NCI-H1694 treated with DMSO at 0.1 percent for 48 hours (cell line): ENCODE measurements around the gene C1QL4.
"Not testable (repeated sequence)": the region's sequence is repeated elsewhere in the genome, so short reads cannot be mapped to it uniquely, and the experiment has no call there.

Experiments
- DNase-seq: peaks from one replicate; lab custom pipeline; 2025; lab: John Stamatoyannopoulos, UW

Gene C1QL4

DNA sequence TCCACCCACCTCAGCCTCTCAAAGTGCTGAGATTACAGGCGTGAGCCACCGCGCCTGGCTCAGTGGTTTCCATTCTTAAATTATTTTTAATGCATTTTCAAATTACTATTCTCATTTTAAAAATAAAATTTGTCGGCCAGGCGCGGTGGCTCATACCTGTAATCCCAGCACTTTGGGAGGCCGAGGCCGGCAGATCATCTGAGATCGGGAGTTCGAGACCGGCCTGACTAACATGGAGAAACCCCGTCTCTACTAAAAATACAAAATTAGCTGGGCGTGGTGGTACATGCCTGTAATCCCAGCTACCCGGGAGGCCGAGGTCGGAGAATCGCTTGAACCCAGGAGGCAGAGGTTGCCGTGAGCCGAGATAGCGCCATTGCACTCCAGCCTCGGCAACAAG is 3.2 kb downstream of the C1QL4 start:
- not testable (repeated sequence) for DNase-seq

DNA sequence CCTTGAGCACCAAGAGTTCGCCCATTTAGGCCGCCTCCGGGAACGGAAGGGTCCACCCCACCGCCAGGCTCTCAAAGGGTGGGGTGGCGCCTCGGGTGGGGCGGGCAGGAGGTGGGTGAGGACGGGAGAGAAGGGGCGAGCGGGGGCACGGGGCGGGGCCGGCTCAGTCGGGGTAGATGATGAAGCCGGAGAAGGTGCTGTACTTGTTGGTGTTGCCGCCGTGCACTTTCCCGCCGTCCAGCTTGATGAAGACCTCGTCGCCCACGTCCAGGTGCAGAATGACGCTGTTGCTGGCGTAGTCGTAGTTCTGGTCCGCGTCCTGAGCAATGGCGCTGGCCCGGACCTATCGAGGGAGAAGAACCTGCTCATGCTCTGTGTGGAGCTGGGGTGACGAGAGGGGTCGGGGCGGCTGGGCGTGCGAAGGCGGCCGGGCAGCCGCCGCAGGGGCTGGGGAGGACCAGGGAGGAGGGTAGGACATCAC is 4.1 kb downstream of the C1QL4 start:
- no peak for DNase-seq

GRCh38 chr12:49332441-49332861 is 4.5 kb downstream of the C1QL4 start:
- no peak for DNase-seq

GRCh38 chr12:49331380-49332222 is 5.4 kb downstream of the C1QL4 start:
- no peak for DNase-seq

DNA sequence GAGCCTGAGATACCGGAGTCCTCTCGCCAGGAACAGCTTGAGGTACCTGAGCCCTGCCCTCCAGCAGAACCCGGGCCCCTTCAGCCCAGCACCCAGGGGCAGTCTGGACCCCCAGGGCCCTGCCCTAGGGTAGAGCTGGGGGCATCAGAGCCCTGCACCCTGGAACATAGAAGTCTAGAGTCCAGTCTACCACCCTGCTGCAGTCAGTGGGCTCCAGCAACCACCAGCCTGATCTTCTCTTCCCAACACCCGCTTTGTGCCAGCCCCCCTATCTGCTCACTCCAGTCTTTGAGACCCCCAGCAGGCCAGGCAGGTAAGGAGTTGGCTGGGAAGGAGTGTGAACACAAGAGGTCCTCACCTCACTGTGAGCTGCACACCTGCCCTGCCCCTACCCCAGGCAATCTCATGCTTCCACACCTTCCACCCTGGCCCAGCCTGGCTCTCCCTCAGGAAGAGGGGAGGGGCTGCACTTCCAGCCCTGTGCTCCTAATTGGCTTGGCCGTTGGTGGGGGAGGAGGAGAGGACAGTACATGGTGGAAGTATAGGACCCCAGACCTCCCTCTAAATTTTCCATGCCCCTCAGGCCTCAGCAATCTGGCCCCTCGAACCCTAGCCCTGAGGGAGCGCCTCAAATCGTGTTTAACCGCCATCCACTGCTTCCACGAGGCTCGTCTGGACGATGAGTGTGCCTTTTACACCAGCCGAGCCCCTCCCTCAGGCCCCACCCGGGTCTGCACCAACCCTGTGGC is 6.2 kb downstream of the C1QL4 start:
- DNase-seq: no peak

- DNase-seq: no peak
Observed at GRCh38 chr12:49330032-49330619, 6.9 kb downstream of the C1QL4 start.

GRCh38 chr12:49328816-49329215 is 8.2 kb downstream of the C1QL4 start:
- no peak for DNase-seq

- DNase-seq: no peak
Observed at GRCh38 chr12:49327887-49328286, 9.1 kb downstream of the C1QL4 start.

GRCh38 chr12:49327368-49327767 is 9.6 kb downstream of the C1QL4 start:
- DNase-seq: no peak

DNA sequence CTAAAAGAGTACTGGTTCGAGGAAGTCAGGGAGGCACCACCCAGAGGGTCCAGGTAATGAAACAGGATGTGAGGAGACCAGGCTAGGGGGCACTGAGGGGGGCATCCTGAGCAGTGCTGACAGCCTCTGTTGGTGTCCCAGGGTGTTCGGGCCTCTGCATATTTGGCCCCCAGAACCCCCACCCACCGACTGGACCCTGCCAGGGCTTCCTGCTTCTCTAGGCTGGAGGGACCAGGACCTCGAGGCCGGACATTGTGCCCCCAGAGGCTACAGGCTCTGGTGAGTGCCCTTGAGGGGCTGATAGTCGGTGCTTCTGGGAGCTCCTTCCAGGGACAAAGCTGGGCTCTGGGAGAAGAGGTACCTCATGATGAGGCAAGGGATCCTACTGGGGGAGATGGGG is 11.4 kb downstream of the C1QL4 start:
- no peak for DNase-seq

GRCh38 chr12:49323524-49324097 is 13.4 kb downstream of the C1QL4 start:
- no peak for DNase-seq

DNA sequence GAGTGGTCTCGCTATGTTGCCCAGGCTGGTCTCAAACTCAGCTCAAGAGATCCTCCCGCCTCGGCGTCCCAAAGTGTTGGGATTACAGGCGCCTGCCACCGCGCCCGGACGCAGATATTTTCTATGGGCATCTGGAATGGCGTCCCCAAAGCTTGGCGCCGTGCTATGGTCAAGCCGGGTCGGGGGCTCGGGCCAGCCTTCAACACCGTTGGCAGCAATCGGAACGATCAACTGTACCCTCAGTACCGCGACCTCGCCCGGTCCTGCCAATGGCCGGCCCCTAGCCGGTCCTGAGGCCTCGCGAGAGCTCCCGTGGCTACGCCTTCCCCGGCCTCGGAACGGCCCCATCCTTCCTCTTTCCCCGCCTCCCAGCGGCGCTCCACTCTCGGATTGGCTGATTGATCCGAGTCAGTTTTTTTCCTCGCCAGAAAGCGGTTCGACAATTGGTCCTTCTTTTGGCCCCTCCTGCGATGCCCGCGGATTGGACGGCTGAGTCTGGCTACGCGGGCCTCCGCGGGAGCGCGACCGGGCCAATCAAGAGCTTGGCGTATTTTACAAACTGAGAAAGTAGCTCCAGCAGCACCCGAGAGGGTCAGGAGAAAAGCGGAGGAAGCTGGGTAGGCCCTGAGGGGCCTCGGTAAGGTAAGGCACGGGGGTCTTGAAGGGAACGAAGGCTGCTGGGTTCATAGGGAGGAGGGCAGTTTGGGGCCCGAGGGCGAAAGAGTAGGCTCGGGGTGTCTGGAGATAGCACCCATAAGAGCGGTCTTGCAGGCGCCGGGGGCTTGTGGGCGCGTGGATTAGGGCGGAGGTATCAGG is 14.1 kb downstream of the C1QL4 start, which contains the start of gene TROAP:
TSS of gene TROAP (plus strand) at position 548 of the 816 bp plus-strand sequence. CDS start 354 bp downstream, outside the sequence.
- peak; percentile 97 for DNase-seq

DNA sequence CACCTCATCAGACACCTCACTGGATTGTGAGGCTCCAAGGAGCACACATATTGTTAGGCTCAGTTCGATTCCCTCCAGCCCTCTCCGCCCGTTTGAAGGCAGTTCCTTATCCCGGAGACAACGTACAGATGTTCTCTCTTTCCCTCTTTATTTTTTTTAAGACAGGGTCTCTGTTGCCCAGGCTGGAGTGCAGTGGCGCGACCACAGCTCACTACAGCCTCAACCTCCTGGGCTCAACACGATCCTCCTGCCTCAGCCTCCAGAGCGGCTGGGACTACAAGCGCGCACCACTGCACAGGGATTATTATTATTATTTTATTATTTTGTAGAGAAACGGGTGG is 14.7 kb downstream of the C1QL4 start:
- DNase-seq: no peak

DNA sequence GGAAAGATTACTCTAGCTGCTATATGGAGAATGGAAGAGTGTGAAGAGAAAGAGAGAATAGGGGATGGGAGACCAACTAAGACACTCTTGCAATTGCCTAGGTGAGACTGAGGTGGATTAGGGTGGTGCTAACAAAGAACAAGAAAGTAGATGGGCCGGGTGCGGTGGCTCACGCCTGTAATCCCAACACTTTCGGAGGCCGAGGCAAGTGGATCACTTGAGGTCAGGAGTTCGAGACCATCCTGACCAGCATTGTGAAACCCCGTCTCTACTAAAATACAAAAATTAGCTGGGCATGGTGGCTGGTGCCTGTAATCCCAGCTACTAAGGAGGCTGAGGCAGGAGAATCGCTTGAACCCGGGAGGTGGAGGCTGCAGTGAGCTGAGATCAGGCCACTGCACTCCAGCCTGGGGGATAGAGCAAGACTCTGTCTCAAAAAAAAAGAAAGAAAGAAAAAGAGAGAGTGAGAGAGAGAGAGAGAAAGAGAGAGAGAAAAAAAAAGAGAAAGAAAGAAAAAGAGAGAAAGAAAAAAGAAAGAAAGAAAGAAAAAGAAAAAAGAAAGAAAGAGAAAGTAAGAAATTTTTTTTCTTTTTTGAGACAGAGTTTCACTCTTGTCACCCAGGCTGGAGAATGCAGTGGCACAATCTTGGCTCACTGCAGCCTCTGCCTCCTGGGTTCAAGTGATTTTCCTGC is 16.4 kb downstream of the C1QL4 start:
- not testable (repeated sequence) for DNase-seq

DNA sequence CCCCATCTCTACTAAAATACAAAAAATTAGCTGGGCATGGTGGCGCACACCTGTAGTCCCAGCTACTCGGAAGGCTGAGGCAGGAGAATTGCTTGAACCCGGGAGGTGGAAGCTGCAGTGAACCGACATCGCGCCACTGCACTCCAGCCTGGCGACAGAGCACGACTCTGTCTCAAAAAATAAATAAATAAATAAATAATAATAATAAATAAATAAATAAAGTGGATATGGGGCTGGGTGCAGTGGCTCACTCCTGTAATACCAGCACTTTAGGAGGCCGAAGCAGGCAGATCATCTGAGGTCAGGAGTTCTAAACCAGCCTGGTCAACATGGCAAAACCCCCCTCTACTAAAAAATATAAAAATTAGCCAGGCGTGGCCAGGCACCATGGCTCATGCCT is 19.9 kb downstream of the C1QL4 start:
- DNase-seq: not testable (repeated sequence)

GRCh38 chr12:49314811-49315210 is 22.2 kb downstream of the C1QL4 start:
- no peak for DNase-seq

GRCh38 chr12:49310451-49311000 is 26.5 kb downstream of the C1QL4 start:
- not testable (repeated sequence) for DNase-seq

GRCh38 chr12:49309386-49309785 is 27.6 kb downstream of the C1QL4 start:
- DNase-seq: no peak

DNA sequence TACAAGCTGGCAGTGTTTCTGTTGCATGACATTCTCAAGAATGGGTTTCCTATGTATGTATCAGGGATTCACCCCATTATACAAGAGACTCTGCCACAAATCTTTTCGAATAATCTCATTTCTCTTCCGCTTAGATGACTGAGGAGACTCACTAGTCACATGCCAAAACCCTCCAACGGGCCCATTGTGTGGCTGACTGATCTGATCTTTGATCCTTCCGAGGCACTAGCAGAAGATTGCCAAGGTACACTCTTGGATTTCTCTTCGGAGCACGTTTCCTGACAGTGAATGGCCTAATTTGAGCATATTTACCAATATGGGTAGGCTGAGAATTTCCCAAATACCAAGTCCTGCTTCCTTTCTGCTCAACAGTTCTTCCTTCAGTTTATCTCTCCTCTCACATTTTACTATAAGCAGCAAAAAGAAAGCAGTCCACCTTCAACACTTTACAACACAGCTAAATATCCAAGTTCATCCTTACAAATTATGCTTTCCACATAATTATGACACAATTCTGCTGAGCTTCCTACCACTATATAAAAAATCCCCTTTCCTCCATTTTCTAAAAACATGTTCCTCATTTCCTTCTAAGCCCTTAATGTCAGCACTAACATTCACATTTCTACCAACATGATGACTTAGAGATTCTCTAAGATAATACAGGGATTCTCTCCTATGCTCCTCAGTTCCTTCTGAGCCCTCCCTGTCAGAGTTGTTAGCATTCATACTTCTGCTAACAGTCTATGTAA is 31.1 kb downstream of the C1QL4 start:
- no peak for DNase-seq

DNA sequence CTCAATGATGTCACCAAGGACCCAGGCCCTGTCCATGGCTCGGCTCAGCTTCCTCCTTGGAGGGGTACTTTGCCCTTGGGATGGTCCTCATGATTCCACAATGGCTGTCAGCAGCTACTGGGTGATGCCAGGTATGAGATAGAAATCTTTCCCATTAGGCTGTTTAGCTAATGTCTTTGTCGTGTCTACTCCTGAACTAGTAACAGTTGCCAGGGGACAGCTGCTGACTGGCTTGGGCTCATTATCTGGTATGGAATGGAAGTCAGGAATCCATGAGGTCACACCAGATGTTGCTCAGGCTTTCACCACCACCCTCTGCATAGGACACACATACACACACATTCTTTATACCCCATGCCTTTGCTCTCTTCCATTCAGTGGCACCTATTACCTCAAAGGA is 32.8 kb downstream of the C1QL4 start:
- DNase-seq: no peak
